IPS DF 6.9 (cell line): ENCODE measurements around the gene NTF4.

ENCODE experiments used
- DNase-seq: peaks from one replicate; pipeline ENCODE4 v3.0.0-alpha.2; 2013; ENCODE audit warnings: low read depth, low spot score
- H3K27ac ChIP-seq: one replicate; pipeline ENCODE4 v1.5.1; 2013; ENCODE audit warnings: low read length, control low read depth
- H3K27me3 ChIP-seq: 2 replicates; pipeline ENCODE4 v1.6.1; 2013; ENCODE audit warnings: mild to moderate bottlenecking, low read length; ENCODE audit not compliant: control insufficient read depth, insufficient read depth
- H3K36me3 ChIP-seq: 2 replicates; pipeline ENCODE4 v1.6.1; 2013; ENCODE audit warnings: low read length; ENCODE audit not compliant: control insufficient read depth, insufficient read depth
- H3K4me1 ChIP-seq: 2 replicates; pipeline ENCODE4 v1.6.1; 2013; ENCODE audit warnings: low read length; ENCODE audit not compliant: control insufficient read depth, insufficient read depth
- H3K4me3 ChIP-seq: 2 replicates; pipeline ENCODE4 v1.5.1; 2013; ENCODE audit warnings: mild to moderate bottlenecking, low read length
- H3K9me3 ChIP-seq: 2 replicates; pipeline ENCODE4 v1.6.1; 2013; ENCODE audit warnings: low read length, inconsistent platforms; ENCODE audit not compliant: control insufficient read depth, insufficient read depth
- WGBS: extraction: QIAGEN DNeasy Blood & Tissue Kit; methylation state at CpG from one replicate; pipeline ENCODE4 v1.1.7; 2013; ENCODE audit warnings: mixed read lengths, missing lambda C conversion rate; ENCODE audit not compliant: insufficient read length, insufficient coverage; 5-methylcytosine and 5-hydroxymethylcytosine counted together

NTF4 gene

GRCh38 chr19:49014123-49014869 lies 50.3 kb downstream of the NTF4 start:
- Histone ChIP-seq H3K4me3 (no peak overlapping the region), H3K36me3 (peaks cover 38% of the 10 kb centered on the region), H3K27me3 (no peaks in the 10 kb centered on the region; the same call in 1 of the 2 replicates), H3K4me1 (peaks cover 5% of the 10 kb centered on the region), H3K27ac (no peak overlapping the region), H3K9me3 (no peaks in the 10 kb centered on the region)
- no CpG with 5 or more reads among the region's 32 CpGs for WGBS
- DNase-seq, result no peak

GRCh38 chr19:49011194-49011593 lies 53.4 kb downstream of the NTF4 start:
- Histone ChIP-seq H3K9me3 (no peaks in the 10 kb centered on the region), H3K36me3 (peaks cover 49% of the 10 kb centered on the region), H3K4me3 (no peak overlapping the region), H3K27ac (no peak overlapping the region), H3K27me3 (no peaks in the 10 kb centered on the region), H3K4me1 (no peaks in the 10 kb centered on the region)
- no peak for DNase-seq
- WGBS, result no CpG with 5 or more reads among the region's 17 CpGs
